Measurements from ENCODE around the gene CCSER2. TPM values are rescaled to one million over a fixed set of nuclear protein-coding genes. Genes with fewer than 3 reads are reported as not detected.

The CCSER2 gene
- polyA plus RNA-seq, 4 donors, result 26.7 to 39.4 (median 35.2) TPM

- no peak for DNase-seq (ENCODE audit: low read depth in 4 of 4, low spot score in 3 of 4)
Measured at GRCh38 chr10:84538036-84538435, 209.6 kb downstream of the CCSER2 start.

DNA sequence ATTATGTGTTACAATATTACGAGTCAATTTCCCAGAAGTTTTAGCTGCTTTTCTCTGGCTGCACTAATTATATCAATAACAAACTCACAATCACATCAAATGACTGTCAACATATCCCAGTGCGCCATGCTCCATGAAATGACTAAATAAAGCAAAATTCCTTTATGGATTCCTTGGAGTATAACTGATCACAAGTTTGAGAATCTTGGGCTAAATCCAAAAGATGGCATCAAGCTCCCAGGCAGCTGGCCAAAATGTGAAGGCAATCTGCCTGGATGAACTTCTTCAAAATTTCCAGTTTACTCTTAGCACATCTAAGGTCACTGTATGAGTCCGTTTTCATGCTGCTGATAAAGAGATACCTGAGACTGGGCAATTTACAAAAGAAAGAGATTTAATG is 210.8 kb downstream of the CCSER2 start:
- no peak for DNase-seq (ENCODE audit: low read depth in 4 of 4, low spot score in 3 of 4)

DNA sequence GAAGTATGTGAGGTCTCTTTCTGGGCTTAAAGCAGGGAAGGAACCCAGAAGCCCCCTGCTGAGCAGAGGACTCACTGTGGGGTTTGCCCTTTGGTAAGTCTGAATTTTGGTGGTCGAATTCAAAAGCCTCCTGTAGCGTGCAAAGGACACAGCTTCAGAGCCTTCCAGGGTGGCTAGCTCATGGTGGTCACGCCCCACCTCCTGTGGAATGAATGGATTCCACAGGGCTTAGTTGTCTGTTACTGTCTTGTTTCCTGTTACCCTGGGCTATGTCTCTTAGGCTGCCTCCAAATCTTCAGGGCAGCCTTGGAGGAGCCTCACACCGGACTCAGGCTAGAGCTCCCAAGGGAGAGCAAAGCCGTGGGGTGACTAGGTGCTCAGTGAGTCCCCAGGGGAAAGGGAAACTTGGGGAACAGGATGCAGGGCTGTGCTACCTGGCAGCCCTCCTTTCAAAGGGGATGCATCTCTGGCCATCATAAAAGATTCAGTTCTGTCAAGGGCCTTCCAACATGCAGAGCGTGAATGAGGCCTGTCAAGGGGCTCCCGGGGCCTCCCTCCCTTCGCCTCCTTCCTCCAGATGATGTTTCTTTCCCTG is 211.7 kb downstream of the CCSER2 start:
- DNase-seq (ENCODE audit: low read depth in 4 of 4, low spot score in 3 of 4), result no peak

DNA sequence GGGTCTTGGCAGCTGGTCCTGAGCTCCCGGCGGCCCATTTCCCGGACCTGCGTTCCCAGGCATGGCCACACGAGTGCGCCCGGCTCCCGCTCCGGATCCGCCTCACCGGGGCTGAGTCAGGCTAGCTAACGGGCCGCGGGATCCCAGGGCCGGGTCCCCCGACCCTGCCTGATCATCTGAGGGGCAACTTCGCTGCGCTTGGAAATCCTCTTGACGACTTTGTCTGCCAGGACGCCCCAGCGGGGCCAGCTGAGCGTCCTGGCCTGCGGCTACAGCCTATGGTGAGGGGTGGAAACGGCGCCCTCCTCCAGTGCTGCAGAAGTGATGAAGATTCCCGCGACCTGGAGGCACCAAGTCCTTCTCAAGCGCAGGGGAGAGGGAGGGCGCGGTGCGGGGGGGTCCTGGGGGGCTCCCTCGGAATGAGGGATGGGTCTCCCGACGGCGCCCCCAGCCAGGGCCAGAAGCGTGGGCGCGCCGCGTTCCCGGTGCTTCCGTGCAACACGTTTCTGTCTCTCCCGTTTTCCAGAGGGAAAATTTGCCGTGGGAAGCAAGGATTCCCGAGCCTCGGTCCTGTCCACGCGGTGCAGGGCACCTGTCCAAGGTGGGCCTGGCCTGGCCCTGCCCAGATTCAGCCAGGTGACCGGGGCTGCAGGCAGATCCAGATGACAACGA is 212.4 kb downstream of the CCSER2 start:
- DNase-seq (ENCODE audit: low read depth in 4 of 4, low spot score in 3 of 4), result no peak

GRCh38 chr10:84541289-84541637 is 212.9 kb downstream of the CCSER2 start:
- DNase-seq (ENCODE audit: low read depth in 4 of 4, low spot score in 3 of 4), result no peak

DNA sequence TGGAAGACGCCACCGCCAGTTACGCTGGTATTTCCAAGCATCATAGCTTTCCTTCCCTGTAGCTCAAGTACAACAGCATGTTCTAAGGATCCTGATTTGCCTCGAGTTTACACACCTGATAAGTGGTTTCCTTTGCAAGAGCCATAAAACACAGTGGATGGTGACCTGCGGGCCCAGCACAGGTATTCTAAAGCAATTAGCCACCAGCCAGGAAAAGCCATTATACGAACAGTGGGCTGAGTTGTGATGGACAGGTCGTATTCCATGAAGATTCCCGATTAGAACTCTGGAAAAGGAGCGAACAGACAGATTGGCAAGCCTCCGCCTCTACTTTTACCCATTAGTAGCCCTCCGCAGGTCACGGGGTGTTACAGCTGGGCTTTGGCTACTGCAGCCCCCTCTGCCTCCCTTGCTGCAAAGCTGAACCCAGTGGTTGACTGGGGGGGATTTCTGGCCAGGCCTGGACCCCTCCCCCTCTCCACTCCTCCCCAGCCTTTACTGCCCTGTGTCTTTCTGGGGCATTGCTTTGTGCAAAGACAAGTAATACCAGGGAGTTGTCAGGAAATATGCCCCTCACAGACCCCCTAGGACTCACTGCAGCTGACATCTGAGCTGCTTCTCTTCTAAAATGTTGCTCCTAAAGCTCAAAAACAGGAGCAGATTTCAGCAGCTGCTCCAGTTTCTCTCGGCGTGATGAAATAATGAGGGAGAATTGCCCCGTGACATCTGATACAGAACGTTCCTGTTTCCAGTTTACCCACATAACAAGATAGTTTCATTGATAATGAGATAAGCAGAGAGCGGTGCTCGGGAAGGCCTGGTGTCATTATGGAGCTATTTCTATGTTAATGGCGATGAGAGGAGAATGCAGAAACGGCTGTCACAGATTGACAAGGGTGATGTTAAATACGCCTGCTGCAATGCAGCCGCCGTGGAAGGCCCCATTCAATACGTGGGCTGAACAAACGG is 214.4 kb downstream of the CCSER2 start:
- DNase-seq (ENCODE audit: low read depth in 4 of 4, low spot score in 3 of 4), result no peak

GRCh38 chr10:84543948-84544347 is 215.6 kb downstream of the CCSER2 start:
- no peak for DNase-seq (ENCODE audit: low read depth in 4 of 4, low spot score in 3 of 4)

DNA sequence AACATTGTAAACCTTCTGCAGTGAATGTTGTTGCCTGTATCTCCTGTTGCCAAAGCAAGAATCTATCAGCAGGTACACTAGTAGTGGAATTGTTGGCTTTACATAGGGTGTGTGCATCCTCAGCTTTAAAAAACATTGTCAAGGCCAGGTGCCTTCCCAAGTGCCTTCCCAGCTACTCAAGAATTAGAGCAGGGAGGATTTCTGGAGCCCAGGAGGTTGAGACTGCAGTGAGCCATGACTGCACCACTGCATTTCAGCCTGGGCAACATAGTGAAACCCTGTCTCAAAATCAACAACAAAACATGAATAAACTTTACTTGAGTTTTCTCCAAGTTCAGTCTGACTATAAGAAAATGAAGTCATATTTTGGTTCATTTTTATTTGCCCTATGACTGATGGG is 217.3 kb downstream of the CCSER2 start:
- DNase-seq (ENCODE audit: low read depth in 4 of 4, low spot score in 3 of 4), result no peak

DNA sequence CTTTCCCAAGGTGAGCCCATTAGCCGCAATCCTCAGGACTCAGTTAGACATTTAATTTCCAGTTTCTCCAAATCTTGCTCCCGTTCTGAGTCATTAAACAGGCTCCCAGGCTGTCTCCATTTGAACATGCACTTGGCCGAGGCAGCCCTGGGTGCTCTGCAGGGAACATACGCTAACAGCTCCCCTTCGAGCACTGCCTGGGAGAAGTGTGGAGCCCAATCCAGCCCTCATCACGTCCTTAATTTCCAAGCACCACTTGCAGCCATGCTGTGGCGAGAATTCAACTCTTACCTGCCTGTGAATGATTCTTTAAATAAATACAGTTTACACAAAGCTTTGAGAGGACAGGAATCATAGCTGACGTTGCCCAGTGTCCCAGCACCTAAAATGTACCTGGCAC is 218.2 kb downstream of the CCSER2 start:
- DNase-seq (ENCODE audit: low read depth in 4 of 4, low spot score in 3 of 4), result no peak

DNA sequence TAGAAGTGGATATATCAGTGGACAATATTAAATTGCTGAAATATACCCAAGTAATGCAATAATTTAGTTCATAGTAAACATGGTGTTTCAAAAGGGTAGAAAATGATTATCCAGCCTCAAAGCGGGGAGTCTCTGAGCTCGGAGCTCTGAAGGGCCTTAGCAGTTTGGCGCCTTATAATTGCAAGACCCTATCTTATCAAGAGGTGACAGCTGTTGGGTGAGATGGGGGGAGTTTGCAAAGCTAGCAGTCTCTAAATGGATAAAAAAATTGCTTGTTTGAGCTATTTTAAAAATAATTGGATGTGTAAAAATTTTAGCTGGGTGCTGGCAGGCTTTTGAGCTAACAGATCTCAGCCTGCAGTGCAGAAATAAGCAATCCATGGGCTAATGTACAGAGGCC is 219.2 kb downstream of the CCSER2 start:
- no peak for DNase-seq (ENCODE audit: low read depth in 4 of 4, low spot score in 3 of 4)

- no peak for DNase-seq (ENCODE audit: low read depth in 4 of 4, low spot score in 3 of 4)
Measured at GRCh38 chr10:84548869-84549268, 220.5 kb downstream of the CCSER2 start.

DNA sequence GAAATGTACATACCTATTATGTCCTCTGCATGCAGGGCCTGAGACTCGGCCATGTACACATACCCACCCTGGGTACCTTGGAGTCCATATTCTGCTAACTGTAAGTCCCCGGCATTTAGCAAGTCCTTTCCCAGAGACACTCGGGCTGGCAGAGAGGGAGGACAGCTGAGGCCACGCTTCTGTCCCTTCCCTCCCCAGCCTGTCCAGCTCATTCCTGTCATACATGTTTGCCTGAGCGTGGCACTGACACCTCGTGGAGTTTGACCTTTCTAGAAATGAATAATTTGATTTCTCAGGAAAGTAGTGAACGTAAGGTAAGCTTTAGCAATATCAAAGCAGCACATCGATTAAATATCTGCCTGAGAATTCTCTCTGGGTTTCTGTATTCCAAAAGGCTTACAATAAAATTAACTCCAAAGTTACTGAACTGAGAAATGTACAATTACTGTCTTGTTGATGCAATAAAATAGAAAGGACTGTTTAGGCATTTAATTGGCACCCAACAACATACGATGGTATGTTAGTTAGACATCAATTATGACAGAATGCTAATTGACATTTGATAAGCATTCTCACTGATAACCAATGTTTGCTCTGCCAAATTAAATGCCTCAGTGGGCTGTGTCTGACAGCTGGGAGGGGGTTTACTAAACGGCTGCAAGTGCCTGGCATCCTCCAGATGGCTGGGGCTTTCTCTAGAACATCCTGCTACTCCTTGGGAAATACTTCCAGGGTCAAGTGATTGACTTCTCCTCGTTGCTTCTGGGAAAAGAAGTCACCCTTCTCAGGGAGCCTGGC is 221.2 kb downstream of the CCSER2 start:
- DNase-seq (ENCODE audit: low read depth in 4 of 4, low spot score in 3 of 4), result no peak

GRCh38 chr10:84550756-84551436 is 222.5 kb downstream of the CCSER2 start:
- DNase-seq (ENCODE audit: low read depth in 4 of 4, low spot score in 3 of 4), result no peak

GRCh38 chr10:84551437-84552120 is 223.2 kb downstream of the CCSER2 start:
- no peak for DNase-seq (ENCODE audit: low read depth in 4 of 4, low spot score in 3 of 4)

- DNase-seq (ENCODE audit: low read depth in 4 of 4, low spot score in 3 of 4), result no peak
Measured at GRCh38 chr10:84552478-84552877, 224.1 kb downstream of the CCSER2 start.

- DNase-seq (ENCODE audit: low read depth in 4 of 4, low spot score in 3 of 4), result no peak
Measured at GRCh38 chr10:84562592-84562991, 234.2 kb downstream of the CCSER2 start.

DNA sequence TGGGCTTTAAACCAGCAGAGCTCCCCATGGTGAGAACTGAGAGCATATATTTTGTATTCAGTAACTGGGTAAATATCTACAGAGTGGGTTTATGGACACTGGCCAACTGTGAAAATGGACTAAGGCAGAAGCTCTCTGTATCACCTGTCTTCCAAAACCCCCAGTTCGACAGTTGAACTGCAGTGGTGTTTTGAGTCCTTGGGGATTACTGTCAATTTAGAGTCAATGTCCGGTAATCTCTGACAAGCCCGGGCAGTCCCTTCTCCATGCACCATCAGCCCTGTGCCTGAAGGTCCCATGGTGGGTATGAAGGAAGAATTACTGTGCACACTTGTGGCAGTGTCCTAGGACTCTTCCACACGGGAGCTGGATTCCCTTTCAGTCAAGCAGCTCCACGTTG is 235.0 kb downstream of the CCSER2 start:
- no peak for DNase-seq (ENCODE audit: low read depth in 4 of 4, low spot score in 3 of 4)

- DNase-seq (ENCODE audit: low read depth in 4 of 4, low spot score in 3 of 4), result no peak
Measured at GRCh38 chr10:84563868-84564267, 235.5 kb downstream of the CCSER2 start.

GRCh38 chr10:84565881-84566582 is 237.6 kb downstream of the CCSER2 start:
- DNase-seq (ENCODE audit: low read depth in 4 of 4, low spot score in 3 of 4), result no peak

Measured in right renal pelvis (tissue), 4 donors.